Fibroblast of skin of left quadriceps (primary cell): ENCODE results near the gene SAP25.
"Not testable (repeated sequence)": the region's sequence is repeated elsewhere in the genome, so short reads cannot be mapped to it uniquely, and the experiment has no call there.

ENCODE experiments used
- DNase-seq, 2 experiments: peaks; one replicate each; pipeline ENCODE4 v3.0.0-alpha.2; 2013; ENCODE audit warnings: low read depth in 2 of 2

SAP25 gene

GRCh38 chr7:100575746-100576383, 2.2 kb upstream of the SAP25 start:
- no peak for DNase-seq

- no peak for DNase-seq
Measured at GRCh38 chr7:100575206-100575631, 1.5 kb upstream of the SAP25 start.

GRCh38 chr7:100574362-100575205, 884 bp upstream of the SAP25 start:
- DNase-seq = no peak

- no peak for DNase-seq
Measured at GRCh38 chr7:100572949-100573675, 588 bp downstream of the SAP25 start.

- DNase-seq = no peak
Measured at GRCh38 chr7:100572281-100572948, 1.3 kb downstream of the SAP25 start.

- no peak for DNase-seq
Measured at GRCh38 chr7:100571829-100572116, 1.9 kb downstream of the SAP25 start.

GRCh38 chr7:100570954-100571828, 2.5 kb downstream of the SAP25 start:
- DNase-seq = no peak

- no peak for DNase-seq
Measured at GRCh38 chr7:100568896-100569844, 4.5 kb downstream of the SAP25 start.

- DNase-seq = no peak
Measured at GRCh38 chr7:100568176-100568895, 5.4 kb downstream of the SAP25 start.

GRCh38 chr7:100567751-100568175, 5.9 kb downstream of the SAP25 start:
- no peak for DNase-seq

- no peak for DNase-seq
Measured at GRCh38 chr7:100567031-100567730, 6.5 kb downstream of the SAP25 start.

GRCh38 chr7:100566018-100566531, 7.6 kb downstream of the SAP25 start:
- DNase-seq = no peak

- DNase-seq = no peak
Measured at GRCh38 chr7:100565133-100565571, 8.5 kb downstream of the SAP25 start.

GRCh38 chr7:100564405-100564804, 9.3 kb downstream of the SAP25 start:
- DNase-seq = not testable (repeated sequence)

GRCh38 chr7:100563809-100564400, 9.8 kb downstream of the SAP25 start:
- no peak for DNase-seq

- no peak for DNase-seq
Measured at GRCh38 chr7:100563100-100563564, 10.6 kb downstream of the SAP25 start.

- no peak for DNase-seq
Measured at GRCh38 chr7:100562195-100563099, 11.3 kb downstream of the SAP25 start.
